Epithelial cell of esophagus (primary cell): ENCODE results near the gene STIM2.

Source experiments
- DNase-seq: peaks from one replicate; pipeline ENCODE4 v3.0.0; 2010; ENCODE audit warnings: low read depth
- H3K4me3 ChIP-seq: 2 replicates; pipeline ENCODE4 v1.5.1; 2011; ENCODE audit warnings: mild to moderate bottlenecking, low read length, control low read depth
- CTCF ChIP-seq: IDR thresholded peaks from 2 replicates; pipeline ENCODE4 v1.5.1; 2011; ENCODE audit warnings: low read depth, mild to moderate bottlenecking, low read length, control low read depth, inconsistent platforms; ENCODE audit not compliant: insufficient read depth; ENCODE audit errors: missing control alignments

STIM2 gene

GRCh38 chr4:26995316-26995715 is 134.7 kb downstream of the STIM2 start:
- TF ChIP-seq CTCF, result no peak
- H3K4me3 ChIP-seq, result no peak overlapping the region
- DNase-seq, result no peak

GRCh38 chr4:26996745-26997144 is 136.1 kb downstream of the STIM2 start:
- no peak overlapping the region for H3K4me3 ChIP-seq
- no peak for TF ChIP-seq CTCF
- DNase-seq, result no peak

- DNase-seq, result no peak
- TF ChIP-seq CTCF, result no peak
- no peak overlapping the region for H3K4me3 ChIP-seq
Measured at GRCh38 chr4:26999689-27000088, 139.0 kb downstream of the STIM2 start.

- no peak overlapping the region for H3K4me3 ChIP-seq
- no peak for DNase-seq
- TF ChIP-seq CTCF, result no peak
Measured at GRCh38 chr4:27000122-27000521, 139.5 kb downstream of the STIM2 start.

- peak; percentile 38 for DNase-seq
Measured at GRCh38 chr4:27000820-27001219, 140.2 kb downstream of the STIM2 start.

GRCh38 chr4:27001398-27002164 is 140.9 kb downstream of the STIM2 start:
- no peak for TF ChIP-seq CTCF
- H3K4me3 ChIP-seq, result no peak overlapping the region
- no peak for DNase-seq

More at GRCh38 chr4:27000820-27001219, 140.2 kb downstream of the STIM2 start:
- H3K4me3 ChIP-seq, result no peak overlapping the region
- peak; percentile 64 for TF ChIP-seq CTCF

GRCh38 chr4:27003642-27004113 is 143.0 kb downstream of the STIM2 start:
- no peak for TF ChIP-seq CTCF
- no peak for DNase-seq
- H3K4me3 ChIP-seq, result no peak overlapping the region
